Tongue (tissue), 2 donors: ENCODE data around the gene DMAC1. TPM values are rescaled to one million over a fixed set of nuclear protein-coding genes. Genes with fewer than 3 reads are reported as not detected.
A peak's percentile ranks its signal among the peaks of the same experiment; 100 is the strongest.

Experiments
- DNase-seq: peaks from one replicate; pipeline ENCODE4 v3.0.0-alpha.2; 2015
- total RNA-seq: library from RNA; depleted of rRNA; stranded (reverse); fragments of >200 nt; gene quantifications from one replicate; pipeline ENCODE4 v1.2.3, GENCODE V29; 2014

DMAC1 gene, protein sequence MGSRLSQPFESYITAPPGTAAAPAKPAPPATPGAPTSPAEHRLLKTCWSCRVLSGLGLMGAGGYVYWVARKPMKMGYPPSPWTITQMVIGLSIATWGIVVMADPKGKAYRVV
- total RNA-seq: 18.5 TPM

DNA sequence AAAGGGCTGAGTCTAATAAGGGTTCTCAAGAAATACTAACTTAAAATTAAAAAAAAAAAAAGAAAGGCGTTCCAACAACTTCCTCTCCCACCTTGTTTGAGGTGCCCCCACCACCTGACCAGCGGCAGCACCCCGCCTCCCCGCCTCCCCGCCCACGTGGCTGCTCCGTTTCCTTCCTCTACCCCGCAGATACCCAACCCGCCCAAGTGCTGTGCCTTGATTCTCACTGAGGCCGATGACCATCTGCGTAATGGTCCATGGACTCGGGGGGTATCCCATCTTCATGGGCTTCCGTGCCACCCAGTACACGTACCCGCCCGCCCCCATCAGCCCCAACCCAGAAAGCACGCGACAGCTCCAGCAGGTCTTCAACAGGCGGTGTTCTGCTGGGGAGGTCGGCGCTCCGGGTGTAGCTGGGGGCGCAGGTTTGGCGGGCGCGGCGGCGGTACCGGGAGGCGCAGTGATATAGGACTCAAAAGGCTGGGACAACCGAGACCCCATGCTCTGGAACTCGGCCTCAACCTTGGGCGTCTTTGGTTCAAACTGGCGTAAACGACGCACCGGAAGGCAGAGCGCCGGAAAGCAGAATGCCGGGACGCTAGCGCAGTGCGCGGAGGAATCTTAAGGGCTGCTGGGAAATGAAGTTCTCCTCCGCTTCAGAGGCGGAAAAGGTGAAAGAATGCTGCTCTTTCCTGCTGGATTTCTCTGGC is at the start of gene DMAC1:
Gene DMAC1 (minus strand): TSS at position 545 of the 710 bp plus-strand sequence. CDS start 44 bp downstream, at position 501.
- peak; percentile 94 for DNase-seq

DNA sequence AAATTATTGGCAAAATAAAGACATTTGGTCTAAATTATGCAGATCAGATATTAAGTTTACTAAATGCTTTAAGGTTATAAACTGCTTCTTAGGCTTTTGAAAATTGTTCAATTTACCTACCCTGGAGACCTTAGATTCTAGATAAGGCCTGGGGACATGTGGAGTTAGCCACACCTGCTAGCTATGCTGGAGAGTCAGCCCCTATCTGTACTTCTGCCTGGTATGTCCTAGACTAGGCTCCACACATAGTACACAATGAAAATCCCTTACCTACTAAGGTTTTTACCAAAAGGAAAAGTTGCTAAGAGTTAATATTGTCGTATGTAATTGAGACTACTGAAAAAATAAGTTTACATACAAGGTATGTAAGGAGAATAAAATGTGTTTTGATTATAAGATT is 49.8 kb upstream of the DMAC1 start:
- DNase-seq: no peak

DNA sequence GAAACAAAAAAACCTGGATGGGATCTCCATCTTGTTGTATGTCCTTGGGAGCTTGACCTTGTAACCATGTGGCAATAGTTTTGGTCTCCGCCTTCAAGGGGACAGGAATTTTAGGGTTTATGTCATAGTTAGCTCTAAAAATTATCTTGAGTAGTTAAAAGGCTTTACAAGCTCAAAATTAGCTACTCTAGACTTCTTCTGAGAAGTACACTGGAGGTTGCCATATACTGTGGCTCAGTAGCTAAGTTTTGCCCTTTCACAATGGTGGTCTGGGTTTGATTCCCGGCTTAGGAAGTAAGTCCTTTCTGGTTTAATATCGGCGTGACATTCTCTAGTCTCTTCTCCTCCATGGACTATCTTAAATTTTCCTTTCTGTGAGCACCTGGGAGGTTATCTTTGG is 48.9 kb upstream of the DMAC1 start:
- DNase-seq: no peak

DNA sequence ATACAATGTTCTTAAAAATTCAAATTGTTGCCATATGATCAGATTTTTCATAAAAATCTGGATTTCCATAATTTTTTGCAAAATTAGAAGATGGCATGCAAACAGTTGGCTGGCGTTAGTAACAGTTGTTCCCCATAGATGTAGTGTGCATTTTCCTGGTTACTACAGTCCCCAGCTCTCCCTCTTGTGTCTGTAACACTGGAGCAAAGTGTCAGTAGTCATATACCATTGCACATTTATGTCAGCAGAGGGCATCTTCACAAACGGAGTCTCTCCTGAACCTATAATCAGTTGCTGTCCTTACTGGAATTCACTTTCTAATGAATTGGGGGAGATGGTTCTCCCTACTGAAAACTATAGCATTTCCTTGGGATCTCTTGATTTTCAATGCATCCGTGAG is 44.7 kb upstream of the DMAC1 start:
- DNase-seq: peak; percentile 11

DNA sequence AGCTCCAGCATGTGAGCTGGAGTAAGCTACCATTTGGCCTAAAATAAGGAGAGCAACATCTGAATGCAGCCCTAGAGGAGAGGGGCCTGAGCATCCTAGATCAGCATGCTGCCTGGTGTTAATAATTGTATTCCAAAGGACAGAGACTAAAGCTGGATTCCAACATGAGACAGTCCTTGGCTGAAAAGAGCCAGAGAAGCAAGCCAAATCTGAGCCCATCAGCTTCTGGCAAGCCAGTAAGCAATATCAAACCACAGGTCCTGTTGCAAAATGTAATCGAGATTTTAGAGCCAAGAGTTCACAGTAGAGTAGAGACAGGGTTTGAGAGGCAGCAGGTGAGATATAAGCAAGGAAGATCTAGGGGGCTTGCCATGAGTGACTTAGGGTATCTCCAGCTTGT is 42.3 kb upstream of the DMAC1 start:
- DNase-seq: no peak

DNA sequence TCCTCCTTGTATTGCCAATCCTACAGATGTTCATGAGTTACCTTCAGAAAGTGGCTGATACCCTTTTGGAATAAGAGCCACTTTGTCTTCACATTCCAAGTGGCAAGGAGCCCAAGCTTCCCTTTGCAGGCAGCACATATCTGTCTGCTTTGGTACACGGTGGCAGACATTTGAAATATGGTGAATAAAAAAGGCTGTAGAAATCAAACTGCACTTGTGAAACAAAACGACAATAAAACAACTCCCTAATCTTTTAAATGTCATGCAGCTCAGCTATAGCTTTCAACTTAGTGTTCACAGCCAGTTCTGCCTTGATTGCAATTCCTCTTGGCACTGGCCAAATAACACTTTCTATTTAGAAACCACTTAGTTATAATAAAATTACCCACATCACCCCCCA is 35.0 kb upstream of the DMAC1 start:
- no peak for DNase-seq

DNA sequence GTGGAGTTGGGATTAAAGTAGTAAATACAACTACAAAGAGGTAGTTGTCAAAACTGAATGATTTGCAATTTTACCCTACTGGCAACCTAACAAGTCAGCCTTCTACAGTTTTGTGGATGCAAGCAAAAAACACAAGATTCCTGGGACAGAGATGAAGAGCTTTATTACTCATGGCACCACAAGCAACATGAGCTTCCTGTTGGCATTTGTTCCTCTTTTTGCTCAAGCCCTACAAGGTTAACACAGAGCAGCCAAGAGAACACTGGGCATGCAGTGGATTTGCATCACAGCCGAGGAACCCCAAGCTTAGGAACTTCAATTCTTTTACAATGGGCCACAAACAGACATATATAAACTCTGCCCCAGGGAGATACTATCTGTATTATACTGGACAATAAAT is 28.8 kb upstream of the DMAC1 start:
- no peak for DNase-seq

DNA sequence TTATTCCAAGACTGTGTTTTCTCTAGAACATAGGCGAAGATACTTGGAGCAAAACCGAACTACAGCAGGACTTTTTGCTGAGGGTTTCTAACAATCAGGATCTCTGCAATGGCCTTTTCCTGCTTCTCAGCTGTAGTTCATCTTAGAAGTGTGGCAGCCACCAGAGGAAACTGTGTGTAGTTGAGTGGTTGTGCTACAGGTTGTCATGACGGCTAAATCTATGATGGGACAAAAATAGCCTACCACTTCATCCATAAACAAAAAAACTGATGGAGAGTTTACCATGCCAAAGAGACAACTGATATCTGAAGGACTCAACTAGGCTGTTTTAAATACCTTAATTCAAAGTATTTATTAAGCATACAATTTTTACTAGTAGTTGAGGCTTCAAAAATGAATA is 28.2 kb upstream of the DMAC1 start:
- DNase-seq: no peak

DNA sequence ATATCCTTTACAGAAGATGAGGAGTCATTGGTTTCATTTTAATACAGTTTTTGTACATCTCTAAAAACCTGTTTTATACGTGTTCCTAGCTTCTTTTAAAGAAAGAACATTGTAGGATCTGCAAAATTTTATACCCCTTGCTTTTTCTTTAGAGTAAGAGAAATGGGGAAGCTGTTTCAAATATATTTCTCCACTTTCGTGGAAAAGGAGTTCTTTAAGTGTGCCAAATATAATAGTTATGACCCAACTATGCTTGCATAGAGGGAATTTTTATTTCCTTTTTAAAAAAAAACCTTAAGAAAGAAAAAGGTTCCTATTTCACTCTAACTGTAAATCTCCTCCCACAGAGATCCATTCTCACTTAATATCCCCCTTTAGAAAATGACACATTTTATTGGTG is 27.5 kb upstream of the DMAC1 start:
- DNase-seq: no peak

DNA sequence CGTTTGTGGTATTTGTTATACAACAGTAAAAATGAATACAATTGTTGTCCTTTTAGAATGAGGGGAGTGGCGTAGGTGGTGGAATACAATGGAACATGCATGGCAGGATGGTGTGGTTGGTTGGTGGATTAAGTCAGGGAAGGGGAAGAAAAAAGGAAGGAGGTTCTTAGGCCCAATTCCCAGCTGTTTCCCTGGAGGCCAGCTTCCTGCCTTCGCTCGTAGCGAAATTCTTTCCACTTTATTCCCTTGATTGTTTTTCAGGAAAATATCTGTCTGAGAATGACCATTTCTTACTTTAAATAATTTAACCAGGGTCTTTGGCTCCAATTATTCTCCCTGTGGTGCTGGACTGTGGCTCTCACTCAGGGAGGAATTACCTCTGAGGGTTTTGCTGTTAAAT is 24.1 kb upstream of the DMAC1 start:
- DNase-seq: no peak

DNA sequence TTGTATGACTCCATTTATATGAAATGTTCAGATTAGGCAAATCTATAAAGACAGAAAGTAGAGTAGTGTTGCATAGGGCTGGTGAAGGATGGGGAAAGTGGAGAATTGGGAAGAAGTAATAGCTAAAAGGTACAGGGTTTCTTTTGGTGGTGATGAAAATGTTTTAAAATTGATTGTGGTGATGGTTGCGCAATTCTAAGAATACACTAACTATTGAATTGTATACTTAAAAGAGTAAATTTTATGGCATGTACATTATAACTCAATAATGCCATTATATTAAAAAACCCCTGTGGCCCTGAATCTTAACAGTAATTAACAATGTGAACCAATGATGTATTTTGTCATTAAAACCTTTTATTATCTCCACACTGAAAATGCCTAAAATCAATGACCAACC is 20.4 kb upstream of the DMAC1 start:
- no peak for DNase-seq

DNA sequence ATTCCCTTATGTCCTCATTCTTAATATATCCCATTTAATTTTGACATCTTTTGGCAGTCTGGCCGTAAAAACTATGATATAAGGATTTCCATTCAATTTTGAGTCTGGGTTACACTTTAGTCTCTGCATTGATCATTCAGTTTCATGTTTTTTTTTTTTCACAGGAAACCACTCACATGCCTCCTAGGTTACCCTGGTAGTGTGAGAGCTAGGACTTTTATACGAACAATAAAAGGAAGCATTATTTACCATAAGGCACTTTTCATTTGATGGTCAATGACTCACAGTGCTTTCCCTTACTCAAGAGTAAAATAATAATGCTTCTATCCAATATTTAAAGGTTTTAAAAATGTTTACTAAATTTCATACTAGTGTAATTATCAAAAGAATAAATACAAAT is 16.4 kb upstream of the DMAC1 start:
- DNase-seq: no peak

DNA sequence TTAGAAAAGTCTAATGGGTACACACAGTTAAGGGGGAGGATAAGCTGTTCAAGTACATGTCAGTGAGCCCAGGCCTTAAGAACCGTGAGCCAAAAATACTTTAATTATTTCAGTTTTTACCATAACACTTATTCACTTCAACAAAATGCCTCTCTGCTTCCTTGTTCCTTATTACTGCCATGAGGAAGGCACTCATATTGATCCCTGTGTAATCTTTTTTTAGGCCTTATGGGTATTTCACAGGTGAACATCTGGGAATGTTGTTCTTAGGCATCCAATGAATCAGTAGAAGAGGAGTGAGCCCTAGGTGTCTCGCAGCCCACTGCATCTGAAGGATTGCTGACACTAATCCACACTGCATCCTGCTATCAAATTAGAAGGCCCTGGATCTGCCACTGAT is 13.5 kb upstream of the DMAC1 start:
- no peak for DNase-seq

DNA sequence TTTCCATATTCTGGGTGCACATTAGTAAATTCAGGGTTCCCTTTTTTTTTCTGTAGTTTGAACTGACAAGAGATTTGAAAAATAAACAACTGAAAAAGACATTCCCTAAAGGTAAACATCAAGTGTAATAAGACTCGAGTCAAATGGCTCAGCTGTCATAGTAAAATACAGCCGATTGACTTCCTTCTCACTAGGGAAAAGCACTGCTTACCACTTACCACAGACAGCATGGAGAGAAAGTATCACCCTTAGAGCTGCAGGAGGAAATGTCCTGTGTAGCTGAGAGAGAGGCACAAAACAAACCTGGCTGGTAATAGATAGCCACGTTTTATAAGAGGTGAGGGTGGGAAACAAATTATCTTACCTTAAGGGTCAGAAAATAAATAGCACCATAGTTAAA is 12.1 kb upstream of the DMAC1 start:
- no peak for DNase-seq

DNA sequence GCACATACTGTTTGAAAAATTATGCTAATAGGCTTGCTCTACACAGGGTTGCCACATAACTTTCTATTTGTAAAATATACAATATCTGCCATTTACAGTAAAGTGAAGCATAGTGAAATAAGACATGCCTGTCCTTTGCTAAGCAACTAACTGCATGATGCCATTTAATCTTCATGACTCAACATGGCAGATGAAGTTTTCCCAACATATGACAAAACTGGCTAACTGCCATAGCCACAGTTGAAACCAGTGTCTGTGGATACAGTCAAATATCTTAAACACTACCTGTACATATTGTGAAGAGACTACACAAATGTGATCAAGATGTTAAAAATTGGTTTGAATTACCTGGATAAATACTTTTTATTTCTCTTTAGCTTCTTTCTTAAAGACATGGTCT is 3.1 kb upstream of the DMAC1 start:
- no peak for DNase-seq

DNA sequence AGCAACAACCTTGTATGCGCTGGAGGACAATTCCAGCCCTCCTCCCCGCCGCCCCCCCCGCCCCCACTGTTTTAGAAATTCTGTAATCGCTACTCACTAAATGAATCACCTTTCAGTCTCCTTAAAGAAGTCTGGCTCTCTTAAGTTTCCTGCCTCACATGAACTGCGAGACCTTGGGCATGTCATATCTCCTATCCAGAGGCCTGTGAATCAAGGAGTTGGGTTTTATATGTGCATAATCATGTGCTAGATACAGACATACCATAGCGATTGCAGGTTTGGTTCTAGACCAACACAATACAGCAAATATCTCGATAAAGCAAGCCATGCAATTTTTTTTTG is 337 bp upstream of the DMAC1 start:
- DNase-seq: no peak

DNA sequence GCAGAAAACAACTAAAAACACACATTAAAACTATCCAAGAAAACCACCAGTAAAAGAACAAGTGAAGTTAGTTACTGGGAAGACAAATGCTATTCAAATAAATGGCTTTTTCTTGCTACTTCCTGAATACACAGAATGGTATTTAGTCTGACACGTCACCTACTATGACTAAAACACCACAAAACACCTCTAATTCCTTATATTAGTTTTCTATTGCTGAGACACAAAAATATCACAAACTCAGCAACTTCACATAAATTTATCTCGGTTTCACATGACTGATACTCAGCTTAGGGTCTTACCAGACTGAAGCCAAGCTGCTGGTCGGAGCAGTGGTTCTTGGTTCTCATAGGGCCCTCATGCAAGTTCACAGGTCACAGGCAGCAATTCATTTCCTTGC is 5.4 kb downstream of the DMAC1 start:
- DNase-seq: no peak

DNA sequence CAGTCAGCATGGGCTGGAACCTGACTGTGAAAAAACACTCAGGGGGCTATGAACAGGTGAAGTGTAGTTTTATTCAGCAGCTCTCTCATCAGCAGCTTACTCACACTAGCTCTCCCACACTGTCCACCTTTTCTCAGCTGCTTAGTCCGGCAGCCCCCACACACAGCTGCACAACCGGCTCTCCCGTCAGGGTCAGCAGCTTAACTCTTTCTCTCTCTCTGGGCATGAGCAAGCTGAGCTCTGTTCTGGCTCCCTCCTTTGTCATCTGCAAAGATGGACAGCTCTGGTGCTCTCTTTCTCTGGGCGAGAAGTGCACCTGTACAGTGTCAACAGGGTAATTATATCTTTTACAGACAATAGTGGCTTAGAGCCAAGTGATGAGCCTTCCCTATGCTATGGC is 8.2 kb downstream of the DMAC1 start:
- DNase-seq: peak; percentile 23

DNA sequence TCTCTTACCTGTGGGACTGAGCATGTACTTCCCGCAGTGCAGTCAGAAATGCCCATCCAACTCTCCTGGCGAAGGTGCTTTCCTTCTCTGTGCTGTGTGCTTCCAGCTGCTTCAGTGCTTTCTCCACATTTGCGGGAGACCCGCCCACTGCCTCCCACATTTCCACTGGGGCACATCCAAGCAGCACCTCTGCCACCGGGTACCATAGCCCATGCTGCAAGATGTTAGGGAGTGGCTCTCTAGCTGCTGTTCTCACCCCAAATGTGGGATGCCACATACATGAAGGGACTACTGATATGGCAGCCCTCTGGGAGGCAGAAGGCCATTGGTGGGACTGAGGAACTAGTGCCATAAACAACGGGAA is 8.8 kb downstream of the DMAC1 start:
- no peak for DNase-seq

DNA sequence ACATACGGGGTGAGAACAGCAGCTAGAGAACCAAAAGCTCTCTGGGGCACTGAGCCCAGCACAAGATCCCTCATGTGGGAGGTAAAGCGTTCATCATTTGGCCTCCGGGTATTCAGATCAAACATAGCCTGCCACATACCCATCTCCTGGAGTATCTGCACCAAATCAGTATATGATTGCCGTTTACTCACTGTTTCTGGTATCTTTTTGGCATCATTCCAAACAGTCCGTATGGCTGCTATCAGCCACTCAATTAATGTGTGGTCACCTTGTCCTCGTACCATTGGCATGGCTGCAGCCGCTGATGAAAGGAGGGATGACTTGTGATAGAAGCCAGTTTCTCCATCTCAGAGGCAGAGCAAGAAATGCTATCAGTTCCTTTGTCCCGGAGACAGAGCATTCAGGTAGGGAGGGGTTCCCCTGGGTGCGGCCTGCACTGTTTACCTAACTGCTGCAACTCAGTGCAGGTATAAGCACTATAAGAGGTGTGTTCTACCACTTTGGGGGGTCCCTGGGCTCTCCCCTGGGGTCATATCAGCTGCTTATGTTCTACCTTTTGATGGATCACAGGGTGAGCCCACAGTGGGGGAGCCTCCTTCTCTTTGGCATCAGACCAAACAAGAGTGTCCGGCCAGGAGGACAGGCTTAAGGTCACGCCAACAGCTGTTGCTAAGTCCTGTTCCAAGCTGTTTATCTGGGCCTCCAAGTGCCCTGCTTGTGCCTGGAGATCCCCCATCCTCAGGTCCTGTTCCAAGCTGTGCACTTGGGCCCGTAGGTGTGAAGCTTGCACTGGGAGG is 9.4 kb downstream of the DMAC1 start:
- no peak for DNase-seq

DNA sequence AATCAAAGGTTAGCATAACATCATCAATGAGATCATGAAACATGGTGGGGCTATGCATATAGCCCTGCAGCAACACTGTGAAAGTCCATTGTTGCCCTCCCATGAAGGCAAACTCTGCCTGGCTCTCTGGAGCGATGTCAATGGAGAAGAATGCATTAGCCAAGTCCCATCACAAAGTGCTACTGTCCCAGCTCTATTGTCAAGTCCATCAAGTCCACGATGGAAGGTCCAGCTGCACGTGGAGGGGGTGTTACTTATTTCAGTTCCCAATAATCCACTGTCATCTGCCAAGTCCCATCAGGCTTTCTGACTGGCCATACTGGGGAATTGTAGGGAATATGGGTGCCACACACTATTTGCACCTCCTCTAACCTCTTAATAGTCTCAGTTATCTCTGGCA is 10.8 kb downstream of the DMAC1 start:
- DNase-seq: no peak

DNA sequence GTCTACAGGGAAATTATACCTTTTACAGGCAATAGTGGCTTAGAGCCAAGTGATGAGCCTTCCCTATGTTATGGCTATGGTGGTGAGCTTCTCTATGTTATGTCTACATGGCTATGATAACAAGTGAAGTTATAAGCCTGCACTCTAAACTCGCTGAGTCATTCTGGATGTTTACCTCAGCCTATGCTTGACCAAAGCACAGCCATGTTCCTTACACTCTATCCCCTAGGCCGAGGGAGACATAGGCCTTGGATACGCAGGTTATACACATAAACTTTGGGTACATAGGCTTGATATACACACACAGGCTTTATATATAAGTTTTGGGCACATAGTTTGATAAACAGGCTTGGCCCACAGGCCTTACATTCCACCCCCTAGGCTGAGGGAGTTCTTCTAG is 13.8 kb downstream of the DMAC1 start:
- DNase-seq: no peak

DNA sequence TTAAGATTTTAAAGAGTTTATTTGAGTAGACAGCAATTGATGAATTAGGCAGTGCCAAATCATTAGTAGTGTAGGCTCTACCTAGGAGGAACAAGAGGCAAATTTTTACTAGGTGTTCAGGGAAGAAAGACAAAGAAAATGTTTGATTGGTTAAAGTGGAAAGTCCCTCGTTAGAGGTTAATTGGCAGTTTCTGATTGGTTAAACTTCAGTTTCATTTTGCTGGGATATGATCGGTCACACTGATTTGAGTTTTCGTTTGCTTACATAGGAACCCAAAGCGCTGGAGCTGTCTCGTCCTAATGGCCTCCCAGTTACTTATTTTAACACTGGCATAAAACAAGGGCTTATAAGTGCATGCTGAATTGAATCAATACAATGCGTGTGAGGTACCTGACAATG is 15.1 kb downstream of the DMAC1 start:
- DNase-seq: no peak

DNA sequence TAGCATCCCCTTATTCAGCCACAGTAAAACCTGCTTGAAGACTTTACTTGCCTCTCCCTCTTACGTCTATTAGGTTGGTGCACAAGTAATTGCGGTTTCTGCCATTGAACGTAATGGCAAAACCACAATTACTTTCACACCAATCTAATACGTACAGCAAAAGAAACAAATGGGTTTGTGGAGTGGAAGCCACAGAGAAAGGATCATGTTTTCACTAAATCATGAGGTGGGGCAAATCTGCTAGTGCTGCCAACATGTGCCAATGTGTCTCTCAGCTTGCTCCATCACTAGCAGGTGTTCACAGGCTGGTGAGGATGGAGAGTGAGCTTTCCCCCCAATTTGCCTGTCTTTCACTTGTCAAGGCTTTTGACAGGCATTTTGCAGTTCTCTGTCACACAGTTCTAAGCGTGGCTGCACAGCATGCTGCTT is 15.9 kb downstream of the DMAC1 start:
- DNase-seq: no peak
